DOHH2 (cell line): ENCODE results near the gene FRMPD4.

Experiments
- H3F3A ChIP-seq: fragments of 200-600 bp; sonication (generic), shearing (Covaris generic); 2 replicates; pipeline ENCODE4 v1.6.0; 2016; ENCODE audit warnings: antibody characterized with exemption, mild to moderate bottlenecking; ENCODE audit not compliant: control insufficient read depth, insufficient read depth
- H3K27ac ChIP-seq: fragments of 200-600 bp; sonication (generic); 2 replicates; pipeline ENCODE4 v1.5.1; 2014; ENCODE audit warnings: low read depth, mild to moderate bottlenecking, low read length, moderate library complexity
- H3K27me3 ChIP-seq: fragments of 200-600 bp; sonication (generic); 2 replicates; pipeline ENCODE4 v1.6.1; 2014; ENCODE audit warnings: mild to moderate bottlenecking, low read length, mixed read lengths; ENCODE audit not compliant: control insufficient read depth
- H3K36me3 ChIP-seq: fragments of 200-600 bp; sonication (generic); 2 replicates; pipeline ENCODE4 v1.6.1; 2014; ENCODE audit warnings: mild to moderate bottlenecking, low read length, moderate library complexity, mixed read lengths; ENCODE audit not compliant: control insufficient read depth
- H3K4me1 ChIP-seq: fragments of 200-600 bp; sonication (generic); 2 replicates; pipeline ENCODE4 v1.6.1; 2014; ENCODE audit warnings: mild to moderate bottlenecking, low read length, mixed read lengths; ENCODE audit not compliant: control insufficient read depth
- H3K4me2 ChIP-seq: fragments of 200-600 bp; sonication (generic); 2 replicates; pipeline ENCODE4 v1.6.0; 2014; ENCODE audit warnings: mild to moderate bottlenecking, low read length, moderate library complexity
- H3K4me3 ChIP-seq: fragments of 200-600 bp; sonication (generic); 2 replicates; pipeline ENCODE4 v1.5.1; 2014; ENCODE audit warnings: mild to moderate bottlenecking, low read length, mixed read lengths
- H3K79me2 ChIP-seq: fragments of 200-600 bp; sonication (generic); 2 replicates; pipeline ENCODE4 v1.6.1; 2014; ENCODE audit warnings: mild to moderate bottlenecking, low read length, mixed read lengths; ENCODE audit not compliant: control insufficient read depth
- H3K9me2 ChIP-seq: fragments of 200-600 bp; sonication (generic); replicated peaks from 2 replicates; pipeline ENCODE4 v1.6.1; 2014; ENCODE audit warnings: mild to moderate bottlenecking, low read length, mixed read lengths; ENCODE audit not compliant: control insufficient read depth
- H3K9me3 ChIP-seq: fragments of 200-600 bp; sonication (generic); 2 replicates; pipeline ENCODE4 v1.6.1; 2014; ENCODE audit warnings: antibody characterized with exemption, low read length, mixed read lengths; ENCODE audit not compliant: control insufficient read depth, insufficient read depth
- H4K20me1 ChIP-seq: fragments of 200-600 bp; sonication (generic); 2 replicates; pipeline ENCODE4 v1.6.0; 2014; ENCODE audit warnings: low read depth, mild to moderate bottlenecking, antibody characterized with exemption, low read length, moderate library complexity; ENCODE audit not compliant: control insufficient read depth, insufficient read depth
- EZH2phosphoT487 ChIP-seq: fragments of 200-600 bp; sonication (generic); IDR thresholded peaks from 2 replicates; pipeline ENCODE4 v1.6.1; 2017; ENCODE audit warnings: borderline replicate concordance, mild to moderate bottlenecking, antibody characterized with exemption, low read length, moderate library complexity, mixed read lengths
- TF ChIP-seq, protein P1 (sequence below): fragments of 200-600 bp; sonication (generic); IDR thresholded peaks from one replicate; pipeline ENCODE4 v1.5.1; 2014; ENCODE audit warnings: antibody characterized with exemption, mild to moderate bottlenecking, low read depth, low read length; ENCODE audit not compliant: poor library complexity, severe bottlenecking

The FRMPD4 gene

DNA sequence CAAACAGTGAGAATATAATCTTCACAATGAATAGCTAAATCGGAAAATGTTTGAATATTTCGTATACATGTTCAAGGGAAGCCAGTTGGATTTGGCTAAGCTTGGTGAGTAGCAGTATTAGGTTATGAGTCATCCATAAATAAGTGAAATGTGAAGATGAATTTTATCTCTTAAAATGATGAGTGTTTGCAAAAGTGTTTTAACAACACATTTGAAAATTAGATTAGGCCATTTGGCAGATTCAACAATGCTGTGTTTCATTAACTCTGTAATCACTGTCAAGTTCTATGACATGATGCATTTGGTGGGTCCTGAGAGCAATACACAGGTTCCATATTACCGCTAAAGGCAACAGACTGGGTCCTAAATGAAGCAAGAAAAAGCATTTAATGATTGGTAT lies 351.1 kb downstream of the FRMPD4 start:
- H3K9me3 ChIP-seq: no peaks in the 10 kb centered on the region
- no peak overlapping the region for H3K4me2 ChIP-seq
- H3K9me2 ChIP-seq: no peaks in the 10 kb centered on the region
- TF ChIP-seq, protein P1, sequence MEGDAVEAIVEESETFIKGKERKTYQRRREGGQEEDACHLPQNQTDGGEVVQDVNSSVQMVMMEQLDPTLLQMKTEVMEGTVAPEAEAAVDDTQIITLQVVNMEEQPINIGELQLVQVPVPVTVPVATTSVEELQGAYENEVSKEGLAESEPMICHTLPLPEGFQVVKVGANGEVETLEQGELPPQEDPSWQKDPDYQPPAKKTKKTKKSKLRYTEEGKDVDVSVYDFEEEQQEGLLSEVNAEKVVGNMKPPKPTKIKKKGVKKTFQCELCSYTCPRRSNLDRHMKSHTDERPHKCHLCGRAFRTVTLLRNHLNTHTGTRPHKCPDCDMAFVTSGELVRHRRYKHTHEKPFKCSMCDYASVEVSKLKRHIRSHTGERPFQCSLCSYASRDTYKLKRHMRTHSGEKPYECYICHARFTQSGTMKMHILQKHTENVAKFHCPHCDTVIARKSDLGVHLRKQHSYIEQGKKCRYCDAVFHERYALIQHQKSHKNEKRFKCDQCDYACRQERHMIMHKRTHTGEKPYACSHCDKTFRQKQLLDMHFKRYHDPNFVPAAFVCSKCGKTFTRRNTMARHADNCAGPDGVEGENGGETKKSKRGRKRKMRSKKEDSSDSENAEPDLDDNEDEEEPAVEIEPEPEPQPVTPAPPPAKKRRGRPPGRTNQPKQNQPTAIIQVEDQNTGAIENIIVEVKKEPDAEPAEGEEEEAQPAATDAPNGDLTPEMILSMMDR: no peak
- TF ChIP-seq EZH2phosphoT487: no peak
- no peaks in the 10 kb centered on the region for H3K79me2 ChIP-seq
- no peaks in the 10 kb centered on the region for H4K20me1 ChIP-seq
- no peak overlapping the region for H3K27ac ChIP-seq
- H3K27me3 ChIP-seq: no peaks in the 10 kb centered on the region
- no peaks in the 10 kb centered on the region for H3F3A ChIP-seq
- no peaks in the 10 kb centered on the region for H3K36me3 ChIP-seq
- H3K4me3 ChIP-seq: no peak overlapping the region
- no peaks in the 10 kb centered on the region for H3K4me1 ChIP-seq

DNA sequence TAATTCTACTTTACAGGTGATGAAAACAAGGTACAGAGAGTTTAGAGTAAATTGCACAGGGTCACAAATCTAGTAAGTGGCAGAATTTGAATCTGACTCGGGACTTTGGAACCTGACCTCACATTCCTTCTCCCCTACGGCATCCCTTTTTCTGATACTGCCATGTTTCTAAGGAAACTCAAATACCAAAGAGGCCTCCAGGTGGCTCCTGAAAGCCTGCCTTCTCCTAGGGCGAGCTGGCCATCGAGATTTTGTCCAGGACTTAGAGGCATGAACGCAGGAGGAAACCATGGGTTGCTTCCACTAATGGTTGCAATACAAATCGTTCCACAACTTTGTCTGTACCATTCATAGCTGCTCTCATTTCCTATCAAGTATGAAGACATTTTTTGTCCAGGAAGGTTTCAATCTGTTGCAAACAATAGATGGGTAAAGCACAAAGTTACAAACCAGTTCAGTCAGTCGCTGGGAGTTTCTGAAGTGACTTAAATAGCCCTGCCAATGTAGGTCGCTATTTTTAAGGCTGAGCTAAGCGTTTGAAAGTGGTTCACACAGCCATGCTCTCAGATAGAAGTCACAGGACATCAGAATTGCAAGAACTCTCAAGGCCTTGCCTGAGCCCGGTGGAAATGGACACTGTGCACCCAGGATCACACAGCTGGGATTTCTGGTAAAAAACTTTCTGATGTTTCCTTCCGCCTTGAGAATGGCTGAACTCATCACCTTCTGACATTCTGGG lies 356.3 kb downstream of the FRMPD4 start:
- Histone ChIP-seq H3K36me3 (no peaks in the 10 kb centered on the region), H3K4me2 (no peak overlapping the region), H3K9me3 (no peaks in the 10 kb centered on the region), H3K27me3 (no peaks in the 10 kb centered on the region), H3K79me2 (no peaks in the 10 kb centered on the region), H3F3A (no peaks in the 10 kb centered on the region), H4K20me1 (no peaks in the 10 kb centered on the region), H3K4me1 (peaks cover 16% of the 10 kb centered on the region), H3K9me2 (no peaks in the 10 kb centered on the region), H3K27ac (no peak overlapping the region), H3K4me3 (no peak overlapping the region)
- TF ChIP-seq EZH2phosphoT487: no peak

DNA sequence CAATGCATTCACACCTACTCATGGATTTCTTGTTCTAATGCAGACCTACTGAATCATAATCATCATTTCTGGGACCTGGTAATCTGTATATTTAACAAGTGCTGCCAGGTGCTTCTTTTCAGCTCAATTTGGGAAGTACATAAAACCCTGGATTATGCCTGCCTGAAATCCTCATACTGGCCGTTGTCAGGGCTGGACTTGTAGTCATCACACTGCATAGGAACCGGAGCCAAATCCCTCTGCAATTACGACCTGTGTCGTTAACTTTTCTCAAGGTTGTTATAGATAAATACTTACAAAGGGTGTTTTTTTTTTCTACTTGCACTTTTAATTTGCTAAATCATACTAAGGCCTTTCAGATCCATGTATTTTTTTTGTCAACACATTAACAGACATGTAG lies 358.1 kb downstream of the FRMPD4 start:
- TF ChIP-seq, protein P1: no peak
- no peak for TF ChIP-seq EZH2phosphoT487
- Histone ChIP-seq H3K79me2 (no peaks in the 10 kb centered on the region), H4K20me1 (no peaks in the 10 kb centered on the region), H3K27me3 (no peaks in the 10 kb centered on the region), H3K27ac (no peak overlapping the region), H3K4me1 (peaks cover 16% of the 10 kb centered on the region), H3K9me2 (no peaks in the 10 kb centered on the region), H3K4me3 (no peak overlapping the region), H3F3A (no peaks in the 10 kb centered on the region), H3K4me2 (no peak overlapping the region), H3K36me3 (no peaks in the 10 kb centered on the region), H3K9me3 (no peaks in the 10 kb centered on the region)

DNA sequence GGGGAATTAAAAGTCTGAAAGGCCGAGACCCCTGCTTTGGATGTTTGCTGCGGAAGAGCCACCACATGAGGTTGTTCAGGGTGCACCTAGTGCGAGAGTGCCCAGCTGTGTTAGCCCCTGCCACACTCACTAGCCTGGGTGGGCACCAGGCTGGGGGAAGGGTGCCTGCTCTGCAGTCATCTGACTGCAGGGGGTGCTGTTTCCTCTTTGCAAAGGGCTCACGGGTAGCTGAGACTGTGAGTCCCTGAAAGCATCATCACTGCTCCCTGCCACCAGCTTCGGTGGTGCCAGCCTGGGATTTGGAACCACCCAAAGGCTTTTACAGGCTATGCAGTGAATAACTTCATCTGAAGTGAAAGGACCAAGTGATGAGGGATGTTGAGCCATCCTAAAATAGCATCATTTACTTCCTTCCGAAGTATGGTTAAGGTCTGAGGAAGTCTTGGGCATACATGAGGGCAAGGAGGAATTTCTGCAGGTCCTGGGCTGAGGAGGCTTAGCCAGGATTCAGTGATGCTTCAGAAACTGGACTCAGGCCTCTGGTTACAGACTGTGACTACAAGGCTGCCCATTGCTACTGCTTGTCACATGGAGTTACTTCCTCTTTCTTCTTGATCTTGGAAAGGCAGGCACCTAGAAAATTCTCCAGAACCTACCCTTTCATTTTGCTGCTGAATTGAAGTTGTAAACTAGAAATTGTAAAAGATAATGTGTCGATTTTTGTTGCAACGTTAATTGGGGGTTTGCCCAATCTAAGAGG lies 359.7 kb downstream of the FRMPD4 start:
- H3K9me2 ChIP-seq: no peaks in the 10 kb centered on the region
- H3K27ac ChIP-seq: peak overlapping the region; percentile 28; the same call in 1 of the 2 replicates
- H4K20me1 ChIP-seq: no peaks in the 10 kb centered on the region
- TF ChIP-seq, protein P1: peak; percentile 65
- TF ChIP-seq EZH2phosphoT487: no peak
- H3K4me2 ChIP-seq: peak overlapping the region; percentile 51
- peak overlapping the region; percentile 41 for H3K4me3 ChIP-seq
- no peaks in the 10 kb centered on the region for H3K79me2 ChIP-seq
- no peaks in the 10 kb centered on the region for H3F3A ChIP-seq
- H3K36me3 ChIP-seq: no peaks in the 10 kb centered on the region
- H3K4me1 ChIP-seq: peaks cover 16% of the 10 kb centered on the region
- H3K27me3 ChIP-seq: no peaks in the 10 kb centered on the region
- H3K9me3 ChIP-seq: no peaks in the 10 kb centered on the region
